ENCODE results near the gene PGLYRP1.

GRCh38 chr19:46069806-46070341 lies 47.0 kb upstream of the PGLYRP1 start:
- TF ChIP-seq SIN3A (IDR thresholded peaks at IDR 0.05; ENCODE audit: borderline replicate concordance, insufficient read depth, low read depth, low read length) = no peak
- TF ChIP-seq, protein P1, sequence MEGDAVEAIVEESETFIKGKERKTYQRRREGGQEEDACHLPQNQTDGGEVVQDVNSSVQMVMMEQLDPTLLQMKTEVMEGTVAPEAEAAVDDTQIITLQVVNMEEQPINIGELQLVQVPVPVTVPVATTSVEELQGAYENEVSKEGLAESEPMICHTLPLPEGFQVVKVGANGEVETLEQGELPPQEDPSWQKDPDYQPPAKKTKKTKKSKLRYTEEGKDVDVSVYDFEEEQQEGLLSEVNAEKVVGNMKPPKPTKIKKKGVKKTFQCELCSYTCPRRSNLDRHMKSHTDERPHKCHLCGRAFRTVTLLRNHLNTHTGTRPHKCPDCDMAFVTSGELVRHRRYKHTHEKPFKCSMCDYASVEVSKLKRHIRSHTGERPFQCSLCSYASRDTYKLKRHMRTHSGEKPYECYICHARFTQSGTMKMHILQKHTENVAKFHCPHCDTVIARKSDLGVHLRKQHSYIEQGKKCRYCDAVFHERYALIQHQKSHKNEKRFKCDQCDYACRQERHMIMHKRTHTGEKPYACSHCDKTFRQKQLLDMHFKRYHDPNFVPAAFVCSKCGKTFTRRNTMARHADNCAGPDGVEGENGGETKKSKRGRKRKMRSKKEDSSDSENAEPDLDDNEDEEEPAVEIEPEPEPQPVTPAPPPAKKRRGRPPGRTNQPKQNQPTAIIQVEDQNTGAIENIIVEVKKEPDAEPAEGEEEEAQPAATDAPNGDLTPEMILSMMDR (IDR thresholded peaks at IDR 0.05) = no peak
- no peak for TF ChIP-seq TCF7L2 (IDR thresholded peaks at IDR 0.05; ENCODE audit: low read depth, low read length)
